ENCODE data around the gene PPHLN1.
A peak's percentile ranks its signal among the peaks of the same experiment; 100 is the strongest.
"Not testable (repeated sequence)": the region's sequence is repeated elsewhere in the genome, so short reads cannot be mapped to it uniquely, and the experiment has no call there.

PPHLN1 gene

GRCh38 chr12:42322567-42322966, 3.4 kb upstream of the PPHLN1 start:
- DNase-seq: no peak
- no peaks in the 10 kb centered on the region for H3K27me3 ChIP-seq (ENCODE audit: insufficient read depth, low read depth, severe bottlenecking)
- TF ChIP-seq CTCF (IDR thresholded peaks at IDR 0.05; ENCODE audit: low read depth, low read length): no peak
- H3K9me3 ChIP-seq (ENCODE audit: severe bottlenecking): no peaks in the 10 kb centered on the region
- H3K27ac ChIP-seq: no peak overlapping the region
- no peak overlapping the region for H3K4me3 ChIP-seq (ENCODE audit: low read depth, low read length)
- peaks cover 12% of the 10 kb centered on the region for H3K36me3 ChIP-seq

- Histone ChIP-seq H3K27me3 (ENCODE audit: insufficient read depth, low read depth, severe bottlenecking) (no peaks in the 10 kb centered on the region), H3K27ac (no peak overlapping the region), H3K9me3 (ENCODE audit: severe bottlenecking) (no peaks in the 10 kb centered on the region), H3K4me3 (ENCODE audit: low read depth, low read length) (no peak overlapping the region), H3K36me3 (peaks cover 10% of the 10 kb centered on the region)
- DNase-seq: no peak
- TF ChIP-seq CTCF (IDR thresholded peaks at IDR 0.05; ENCODE audit: low read depth, low read length): no peak
Measured at GRCh38 chr12:42323856-42324255, 2.1 kb upstream of the PPHLN1 start.

GRCh38 chr12:42325326-42325652, 678 bp upstream of the PPHLN1 start:
- no peak for TF ChIP-seq CTCF (IDR thresholded peaks at IDR 0.05; ENCODE audit: low read depth, low read length)
- Histone ChIP-seq H3K9me3 (ENCODE audit: severe bottlenecking) (no peaks in the 10 kb centered on the region), H3K27me3 (ENCODE audit: insufficient read depth, low read depth, severe bottlenecking) (no peaks in the 10 kb centered on the region), H3K4me3 (ENCODE audit: low read depth, low read length) (peak overlapping the region; percentile 76), H3K36me3 (peaks cover 10% of the 10 kb centered on the region), H3K27ac (peak overlapping the region; percentile 86)
- no peak for DNase-seq

GRCh38 chr12:42326541-42327226, 717 bp downstream of the PPHLN1 start:
- no peak for DNase-seq
- Histone ChIP-seq H3K36me3 (peaks cover 6% of the 10 kb centered on the region), H3K27ac (peak overlapping the region; percentile 86), H3K4me3 (ENCODE audit: low read depth, low read length) (peak overlapping the region; percentile 76), H3K9me3 (ENCODE audit: severe bottlenecking) (no peaks in the 10 kb centered on the region), H3K27me3 (ENCODE audit: insufficient read depth, low read depth, severe bottlenecking) (no peaks in the 10 kb centered on the region)
- no peak for TF ChIP-seq CTCF (IDR thresholded peaks at IDR 0.05; ENCODE audit: low read depth, low read length)

- no peaks in the 10 kb centered on the region for H3K9me3 ChIP-seq (ENCODE audit: severe bottlenecking)
Measured at GRCh38 chr12:42327227-42327590, 1.2 kb downstream of the PPHLN1 start.

GRCh38 chr12:42330097-42330496, 4.1 kb downstream of the PPHLN1 start:
- not testable (repeated sequence) for DNase-seq; H3K27ac ChIP-seq; H3K4me3 ChIP-seq (ENCODE audit: low read depth, low read length); H3K9me3 ChIP-seq (ENCODE audit: severe bottlenecking); H3K27me3 ChIP-seq (ENCODE audit: insufficient read depth, low read depth, severe bottlenecking); H3K36me3 ChIP-seq

More at GRCh38 chr12:42327227-42327590, 1.2 kb downstream of the PPHLN1 start:
- Histone ChIP-seq H3K27me3 (ENCODE audit: insufficient read depth, low read depth, severe bottlenecking) (no peaks in the 10 kb centered on the region), H3K4me3 (ENCODE audit: low read depth, low read length) (peak overlapping the region; percentile 76; the same call in 1 of the 2 replicates), H3K27ac (no peak overlapping the region), H3K36me3 (peaks cover 6% of the 10 kb centered on the region)
- DNase-seq: no peak
- no peak for TF ChIP-seq CTCF (IDR thresholded peaks at IDR 0.05; ENCODE audit: low read depth, low read length)
